ENCODE data around the gene GSE1.

The GSE1 gene

GRCh38 chr16:85612801-85613603 lies at the start of gene GSE1 (continued):
- TF ChIP-seq ZNF785 (tag by site-specific recombination; IDR thresholded peaks at IDR 0.05): 0 out of 2 replicates have a peak, but pooled peaks have one; percentile 51
- TF ChIP-seq, protein P1, sequence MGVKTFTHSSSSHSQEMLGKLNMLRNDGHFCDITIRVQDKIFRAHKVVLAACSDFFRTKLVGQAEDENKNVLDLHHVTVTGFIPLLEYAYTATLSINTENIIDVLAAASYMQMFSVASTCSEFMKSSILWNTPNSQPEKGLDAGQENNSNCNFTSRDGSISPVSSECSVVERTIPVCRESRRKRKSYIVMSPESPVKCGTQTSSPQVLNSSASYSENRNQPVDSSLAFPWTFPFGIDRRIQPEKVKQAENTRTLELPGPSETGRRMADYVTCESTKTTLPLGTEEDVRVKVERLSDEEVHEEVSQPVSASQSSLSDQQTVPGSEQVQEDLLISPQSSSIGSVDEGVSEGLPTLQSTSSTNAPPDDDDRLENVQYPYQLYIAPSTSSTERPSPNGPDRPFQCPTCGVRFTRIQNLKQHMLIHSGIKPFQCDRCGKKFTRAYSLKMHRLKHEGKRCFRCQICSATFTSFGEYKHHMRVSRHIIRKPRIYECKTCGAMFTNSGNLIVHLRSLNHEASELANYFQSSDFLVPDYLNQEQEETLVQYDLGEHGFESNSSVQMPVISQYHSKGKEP (tag by site-specific recombination; IDR thresholded peaks at IDR 0.05): peak; percentile 66
- TF ChIP-seq SP2 (tag by site-specific recombination; IDR thresholded peaks at IDR 0.05): peak; percentile 75
- peak; percentile 74 for TF ChIP-seq GLIS2 (tag by site-specific recombination; IDR thresholded peaks at IDR 0.05)
- TF ChIP-seq HOXC10 (CRISPR knock-in tag; IDR thresholded peaks at IDR 0.05): no peak
- TF ChIP-seq ZNF24 (tag by site-specific recombination; IDR thresholded peaks at IDR 0.05): no peak; the same call in 1 of the 2 replicates
- TF ChIP-seq ZNF426 (tag by site-specific recombination; IDR thresholded peaks at IDR 0.05): no peak
- peak; percentile 88 for TF ChIP-seq EGR2 (tag by site-specific recombination; IDR thresholded peaks at IDR 0.05; ENCODE audit: low read depth)
- TF ChIP-seq ZNF10 (tag by site-specific recombination; IDR thresholded peaks at IDR 0.05): peak; percentile 25; the same call in 1 of the 2 replicates
- 0 out of 2 replicates have a peak, but pooled peaks have one; percentile 15 for TF ChIP-seq TSHZ1 (tag by site-specific recombination; IDR thresholded peaks at IDR 0.05; ENCODE audit: borderline replicate concordance)
- 0 out of 2 replicates have a peak, but pooled peaks have one; percentile 24 for TF ChIP-seq FEZF1 (tag by site-specific recombination; IDR thresholded peaks at IDR 0.05)
- no peak for TF ChIP-seq ZNF19 (tag by site-specific recombination; IDR thresholded peaks at IDR 0.05; ENCODE audit: low read depth)
- TF ChIP-seq ZNF324 (tag by site-specific recombination; IDR thresholded peaks at IDR 0.05): peak; percentile 22; the same call in 1 of the 2 replicates
- peak; percentile 98 for TF ChIP-seq ZBTB8A (tag by site-specific recombination; IDR thresholded peaks at IDR 0.05)
- TF ChIP-seq ZBTB21 (tag by site-specific recombination; IDR thresholded peaks at IDR 0.05): no peak
- peak; percentile 98 for TF ChIP-seq SCRT2 (tag by site-specific recombination; IDR thresholded peaks at IDR 0.05)
- no peak; the same call in 1 of the 2 replicates for TF ChIP-seq ZNF18 (tag by site-specific recombination; IDR thresholded peaks at IDR 0.05)
- TF ChIP-seq ZNF837 (tag by site-specific recombination; IDR thresholded peaks at IDR 0.05): no peak
- no peak for TF ChIP-seq ZNF513 (tag by site-specific recombination; IDR thresholded peaks at IDR 0.05)
- peak; percentile 34; the same call in 1 of the 2 replicates for TF ChIP-seq ZNF660 (tag by site-specific recombination; IDR thresholded peaks at IDR 0.05)
